GM21390 (cell line): ENCODE results near the gene TSHZ2.

Experiments
- ATAC-seq: cut with Tn5 transposase; IDR thresholded peaks from one replicate; pipeline ENCODE4 v1.9.1; 2021; ENCODE audit not compliant: unreplicated experiment

Gene TSHZ2

GRCh38 chr20:53059848-53060247 is 87.7 kb downstream of the TSHZ2 start:
- ATAC-seq, result no peak

- ATAC-seq, result no peak
Measured at GRCh38 chr20:53061192-53062108, 89.3 kb downstream of the TSHZ2 start.

- ATAC-seq, result no peak
Measured at GRCh38 chr20:53064935-53065334, 92.8 kb downstream of the TSHZ2 start.

DNA sequence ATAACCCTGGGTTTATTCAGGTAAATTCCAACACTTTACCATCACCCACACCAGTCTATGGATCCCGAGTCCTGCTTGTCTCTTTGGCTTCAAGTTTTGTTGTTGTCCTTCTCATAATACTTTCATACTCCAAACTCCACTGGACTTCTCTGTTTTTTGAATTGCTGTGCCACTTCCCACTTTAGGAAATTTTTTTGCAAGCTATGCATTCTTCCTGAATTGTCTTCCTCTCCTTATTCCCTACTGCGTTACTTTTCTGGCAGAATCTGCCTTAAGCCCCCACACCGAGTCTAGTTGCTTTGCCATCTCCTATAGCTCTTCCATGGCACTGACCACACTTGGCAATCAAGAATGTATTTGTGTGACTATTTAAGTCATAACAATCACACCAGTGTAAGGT is 96.1 kb downstream of the TSHZ2 start:
- ATAC-seq, result no peak

DNA sequence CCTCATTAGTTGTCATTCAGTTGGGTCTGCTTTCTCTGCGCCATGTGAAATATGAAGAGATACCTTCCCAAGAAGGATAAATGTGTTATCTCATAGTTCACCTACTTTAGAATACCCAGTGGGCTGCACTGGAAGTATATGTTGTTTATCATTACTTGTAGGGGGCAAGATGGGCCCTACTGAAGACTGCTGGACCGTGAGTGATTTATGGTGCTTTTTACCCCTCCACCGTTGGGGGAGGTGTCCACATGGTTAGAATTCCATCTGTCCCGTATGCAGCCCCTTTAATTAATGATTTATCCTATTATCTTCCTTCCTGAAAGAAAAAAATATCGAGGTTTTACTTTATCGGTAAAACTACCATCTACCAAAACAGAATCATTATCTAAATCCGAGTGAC is 97.0 kb downstream of the TSHZ2 start:
- ATAC-seq, result no peak

DNA sequence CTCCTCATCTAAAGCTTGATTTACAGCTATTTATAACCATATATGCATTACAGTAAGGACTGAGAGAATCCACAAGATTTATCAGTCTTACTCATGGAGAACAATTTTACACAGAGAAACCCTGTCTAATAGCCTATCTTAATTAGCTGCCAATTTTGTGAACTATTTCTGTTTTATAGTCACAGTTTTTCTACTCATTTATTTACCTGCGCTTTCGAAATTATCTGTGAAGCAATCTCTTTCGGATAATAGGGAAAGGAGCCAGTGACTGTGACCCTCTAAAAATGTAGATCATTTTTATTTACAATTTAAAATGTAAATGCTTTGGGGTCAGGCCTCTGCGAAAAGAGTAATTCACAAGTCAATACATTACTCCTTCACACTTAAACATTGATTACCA is 98.1 kb downstream of the TSHZ2 start:
- ATAC-seq, result no peak

- no peak for ATAC-seq
Measured at GRCh38 chr20:53070706-53071392, 98.7 kb downstream of the TSHZ2 start.

- ATAC-seq, result no peak
Measured at GRCh38 chr20:53071833-53072232, 99.7 kb downstream of the TSHZ2 start.

DNA sequence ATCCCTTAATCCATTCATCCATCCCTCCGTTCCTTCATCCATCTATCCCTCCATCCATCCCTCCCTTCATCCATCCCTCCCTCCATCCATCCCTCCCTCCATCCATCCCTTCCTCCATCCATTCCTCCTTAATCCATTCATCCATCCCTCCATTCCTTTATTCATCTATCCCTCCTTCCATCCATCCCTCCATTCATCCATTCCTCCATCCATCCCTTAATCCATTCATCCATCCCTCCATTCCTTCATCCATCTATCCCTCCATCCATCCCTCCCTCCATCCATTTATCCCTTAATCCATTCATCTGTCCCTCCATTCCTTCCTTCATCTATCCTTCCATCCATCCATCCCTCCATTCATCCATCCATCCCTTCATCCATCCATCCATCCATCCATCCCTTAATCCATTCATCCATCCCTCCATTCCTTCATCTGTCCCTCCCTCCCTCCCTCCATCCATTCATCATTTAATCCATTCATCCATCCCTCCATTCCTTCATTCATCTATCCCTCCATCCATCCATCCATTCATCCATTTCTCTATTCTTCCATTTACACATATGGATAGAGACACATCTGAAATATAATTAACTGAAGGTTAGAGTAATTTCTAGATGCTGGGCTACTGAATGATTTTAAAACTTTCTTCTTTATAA is 100.9 kb downstream of the TSHZ2 start:
- no peak for ATAC-seq

DNA sequence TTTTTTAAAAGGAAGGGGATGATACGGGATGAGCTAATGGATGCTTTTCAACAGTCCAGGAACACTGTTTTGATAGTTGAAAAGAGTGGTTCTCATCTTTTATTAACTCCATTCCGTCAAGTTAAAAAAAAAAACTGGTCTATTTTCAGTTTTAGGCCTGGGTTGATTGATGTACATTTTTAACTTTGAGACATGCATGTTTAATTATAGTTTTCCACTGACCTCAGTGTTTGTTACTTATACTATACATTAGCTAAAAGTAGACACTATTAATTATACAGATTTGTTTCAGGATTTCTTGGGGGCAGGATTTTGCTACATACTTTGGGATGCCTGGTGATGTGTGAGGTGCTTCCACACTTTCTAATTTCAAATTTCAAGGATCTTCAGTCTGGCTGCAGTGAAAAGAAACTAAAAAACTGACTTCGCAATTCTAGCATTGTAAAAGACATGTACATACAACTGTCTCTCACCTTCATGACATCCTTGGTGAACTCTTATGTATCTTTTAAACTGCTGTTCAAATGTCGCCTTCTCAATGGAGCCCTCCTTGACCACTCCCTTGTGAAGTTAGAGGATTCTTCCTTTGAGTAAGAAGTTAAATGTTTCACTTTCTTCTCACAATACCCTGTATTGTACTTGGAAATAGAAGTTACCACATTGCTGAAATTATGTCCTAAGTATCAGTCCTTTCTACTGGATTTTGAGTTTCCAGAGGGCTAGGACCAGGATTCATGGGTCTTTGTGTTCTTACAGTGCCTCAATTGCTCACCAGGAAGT is 101.7 kb downstream of the TSHZ2 start:
- ATAC-seq, result no peak

- no peak for ATAC-seq
Measured at GRCh38 chr20:53074811-53075314, 102.7 kb downstream of the TSHZ2 start.

DNA sequence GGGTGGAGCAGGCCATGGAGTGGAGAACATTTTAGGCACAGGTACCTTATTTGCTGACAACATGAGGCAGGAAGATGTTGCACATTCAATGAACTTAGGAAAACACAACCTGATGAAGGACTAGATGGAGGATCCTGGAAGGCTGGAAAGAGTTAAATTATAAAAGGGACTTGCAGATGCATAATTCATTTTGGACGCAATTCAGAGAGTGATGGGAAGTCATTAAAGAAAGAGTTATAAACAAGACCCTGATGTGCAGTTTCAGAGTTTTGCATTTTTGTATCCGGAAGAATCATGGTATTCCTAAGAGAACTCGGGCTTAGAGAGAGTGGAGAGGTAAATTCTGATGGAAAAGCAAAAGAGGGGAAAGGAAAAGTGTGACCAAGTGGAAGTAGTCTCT is 104.5 kb downstream of the TSHZ2 start:
- no peak for ATAC-seq

DNA sequence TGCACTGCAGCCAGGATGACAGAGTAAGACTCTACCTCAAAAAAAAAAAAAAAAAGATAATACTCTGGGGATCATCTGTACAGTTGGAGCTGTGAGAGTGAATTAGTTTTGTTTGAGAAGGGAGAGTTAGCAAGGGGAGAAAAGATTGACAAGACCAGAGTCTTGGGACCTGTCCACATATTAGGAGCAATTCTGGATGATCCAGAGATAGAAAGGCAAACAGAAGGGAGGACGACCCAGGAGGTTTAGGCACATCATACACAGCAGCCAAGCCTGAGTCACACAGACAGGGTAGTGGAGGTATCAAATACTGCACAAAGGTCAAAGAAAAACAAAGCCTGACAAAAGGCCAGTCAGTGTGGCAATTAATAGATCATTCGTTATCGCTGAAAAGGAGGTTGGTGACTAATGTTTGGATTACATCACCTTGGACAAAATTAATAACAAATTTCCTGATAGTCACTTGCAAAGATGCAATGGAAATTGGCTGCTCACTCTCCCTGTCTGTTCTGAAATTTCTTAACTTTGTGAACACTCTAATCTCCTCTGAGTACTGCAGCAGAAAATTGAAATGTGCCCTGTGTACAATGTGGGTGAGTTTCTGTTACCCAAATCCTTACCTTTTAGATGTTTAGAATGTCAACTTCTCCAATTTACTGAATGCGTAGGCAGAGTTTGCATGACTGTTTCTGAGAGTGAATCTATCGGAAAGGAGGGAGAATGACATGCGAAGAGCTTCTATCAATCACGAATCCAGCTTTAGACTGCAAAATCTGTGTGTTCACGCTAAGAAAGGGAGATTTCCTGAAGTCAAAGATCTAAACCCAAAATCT is 105.4 kb downstream of the TSHZ2 start:
- no peak for ATAC-seq

- no peak for ATAC-seq
Measured at GRCh38 chr20:53078761-53079160, 106.6 kb downstream of the TSHZ2 start.

DNA sequence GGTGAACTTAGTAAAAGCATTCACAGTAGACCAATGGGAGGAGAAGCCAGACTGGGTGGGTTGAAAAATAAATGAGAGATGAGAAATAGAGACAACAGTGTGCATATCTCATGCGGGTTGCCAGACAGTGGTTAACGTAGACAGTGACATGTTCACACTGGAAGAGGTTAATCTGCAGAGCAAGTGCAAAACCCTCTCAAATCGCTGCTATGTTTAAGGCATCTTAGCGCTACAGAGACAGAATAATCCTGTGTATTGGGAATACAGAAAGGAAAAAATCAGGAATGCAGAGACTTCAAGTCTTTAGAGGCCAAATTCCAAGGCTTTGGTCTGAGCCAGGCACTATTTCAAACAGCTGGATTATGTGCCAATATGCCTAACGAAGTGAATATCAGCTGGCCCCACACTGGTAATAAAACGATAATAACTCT is 107.1 kb downstream of the TSHZ2 start:
- no peak for ATAC-seq

DNA sequence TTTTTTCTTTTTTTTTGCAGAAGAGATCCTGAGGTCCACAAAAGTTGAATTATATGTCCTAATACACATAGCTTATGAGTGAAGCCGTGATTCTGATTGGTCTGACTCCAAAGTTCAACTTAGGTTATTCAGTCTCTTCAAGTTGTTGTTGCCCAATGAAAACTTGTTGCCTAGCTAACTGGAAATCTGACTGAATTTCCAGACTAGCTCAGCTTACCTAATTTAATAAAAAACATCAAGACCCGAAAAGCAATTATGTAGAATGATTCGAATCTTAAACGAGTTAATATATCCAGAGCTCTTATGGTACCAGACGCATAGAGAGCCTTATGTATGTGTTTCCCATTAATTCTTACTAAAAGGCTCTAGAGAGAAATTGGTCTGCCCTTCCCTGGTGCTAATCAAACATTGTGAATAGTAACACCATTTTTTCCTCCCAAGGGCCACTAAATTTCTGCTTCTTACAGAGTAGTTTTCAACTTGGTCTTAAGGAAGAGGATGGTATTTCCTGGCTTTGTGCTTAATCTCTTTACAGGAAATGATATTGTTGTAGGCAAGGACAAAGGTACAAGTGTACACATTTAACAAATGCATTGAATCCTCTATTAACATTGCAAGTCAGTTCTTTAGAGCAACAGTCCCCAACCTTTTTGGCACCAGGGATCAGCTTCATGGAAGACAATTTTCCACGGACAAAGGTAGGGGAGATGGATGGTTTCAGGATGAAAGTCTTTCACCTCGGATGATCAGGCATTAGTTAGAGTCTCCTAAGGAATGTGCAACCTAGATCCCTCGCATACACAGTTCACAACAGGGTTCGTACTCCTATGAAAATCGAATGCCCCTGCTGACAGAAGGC is 107.9 kb downstream of the TSHZ2 start:
- no peak for ATAC-seq

DNA sequence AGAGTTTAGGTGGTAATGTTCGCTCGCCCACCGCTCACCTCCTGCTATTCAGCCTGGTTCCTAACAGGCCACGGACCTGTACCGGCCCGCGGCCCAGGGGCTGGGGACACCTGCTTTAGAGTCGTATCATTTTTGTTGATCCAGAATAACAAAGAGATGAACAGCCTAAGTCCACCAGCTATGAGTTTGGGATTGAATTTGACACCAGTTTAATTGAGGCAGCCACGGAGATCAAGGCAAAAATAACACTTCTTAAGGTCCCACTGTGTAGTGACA is 108.5 kb downstream of the TSHZ2 start:
- ATAC-seq, result no peak

- ATAC-seq, result no peak
Measured at GRCh38 chr20:53080969-53081871, 109.1 kb downstream of the TSHZ2 start.
